ENCODE results near the gene SERINC5.
"Not testable (repeated sequence)": the region's sequence is repeated elsewhere in the genome, so short reads cannot be mapped to it uniquely, and the experiment has no call there.

Gene SERINC5

GRCh38 chr5:80184235-80185023, 71.4 kb downstream of the SERINC5 start:
- H3K4me3 ChIP-seq (ENCODE audit: low read depth, low read length), result no peak overlapping the region
- no peak for DNase-seq (ENCODE audit: low read depth)

GRCh38 chr5:80183728-80184234, 72.1 kb downstream of the SERINC5 start:
- not testable (repeated sequence) for H3K4me3 ChIP-seq (ENCODE audit: low read depth, low read length); DNase-seq (ENCODE audit: low read depth)

GRCh38 chr5:80182809-80183580, 72.9 kb downstream of the SERINC5 start:
- DNase-seq (ENCODE audit: low read depth), result no peak

GRCh38 chr5:80181618-80182211, 74.1 kb downstream of the SERINC5 start:
- no peak for DNase-seq (ENCODE audit: low read depth)
- no peak overlapping the region for H3K4me3 ChIP-seq (ENCODE audit: low read depth, low read length)

More at GRCh38 chr5:80182809-80183580, 72.9 kb downstream of the SERINC5 start:
- H3K4me3 ChIP-seq (ENCODE audit: low read depth, low read length), result no peak overlapping the region

GRCh38 chr5:80177236-80177635, 78.6 kb downstream of the SERINC5 start:
- no peak overlapping the region for H3K4me3 ChIP-seq (ENCODE audit: low read depth, low read length)
- DNase-seq (ENCODE audit: low read depth), result no peak

GRCh38 chr5:80175337-80175736, 80.5 kb downstream of the SERINC5 start:
- H3K4me3 ChIP-seq (ENCODE audit: low read depth, low read length), result no peak overlapping the region
- no peak for DNase-seq (ENCODE audit: low read depth)

GRCh38 chr5:80174790-80175189, 81.1 kb downstream of the SERINC5 start:
- no peak overlapping the region for H3K4me3 ChIP-seq (ENCODE audit: low read depth, low read length)
- no peak for DNase-seq (ENCODE audit: low read depth)

- H3K4me3 ChIP-seq (ENCODE audit: low read depth, low read length), result no peak overlapping the region
- no peak for DNase-seq (ENCODE audit: low read depth)
Measured at GRCh38 chr5:80172067-80172695, 83.7 kb downstream of the SERINC5 start.

GRCh38 chr5:80170117-80170535, 85.7 kb downstream of the SERINC5 start:
- H3K4me3 ChIP-seq (ENCODE audit: low read depth, low read length), result no peak overlapping the region
- no peak for DNase-seq (ENCODE audit: low read depth)

GRCh38 chr5:80168388-80169028, 87.3 kb downstream of the SERINC5 start:
- H3K4me3 ChIP-seq (ENCODE audit: low read depth, low read length), result no peak overlapping the region
- DNase-seq (ENCODE audit: low read depth), result no peak

GRCh38 chr5:80165452-80165851, 90.4 kb downstream of the SERINC5 start:
- no peak overlapping the region for H3K4me3 ChIP-seq (ENCODE audit: low read depth, low read length)
- DNase-seq (ENCODE audit: low read depth), result no peak

GRCh38 chr5:80161165-80161564, 94.7 kb downstream of the SERINC5 start:
- H3K4me3 ChIP-seq (ENCODE audit: low read depth, low read length), result no peak overlapping the region
- DNase-seq (ENCODE audit: low read depth), result no peak

GRCh38 chr5:80160242-80160641, 95.6 kb downstream of the SERINC5 start:
- no peak overlapping the region for H3K4me3 ChIP-seq (ENCODE audit: low read depth, low read length)
- DNase-seq (ENCODE audit: low read depth), result no peak

GRCh38 chr5:80159133-80159815, 96.6 kb downstream of the SERINC5 start:
- H3K4me3 ChIP-seq (ENCODE audit: low read depth, low read length), result no peak overlapping the region
- no peak for DNase-seq (ENCODE audit: low read depth)

GRCh38 chr5:80156156-80156555, 99.7 kb downstream of the SERINC5 start:
- peak; percentile 31 for DNase-seq (ENCODE audit: low read depth)
- H3K4me3 ChIP-seq (ENCODE audit: low read depth, low read length), result no peak overlapping the region

GRCh38 chr5:80154749-80155148, 101.1 kb downstream of the SERINC5 start:
- H3K4me3 ChIP-seq (ENCODE audit: low read depth, low read length), result no peak overlapping the region
- no peak for DNase-seq (ENCODE audit: low read depth)

GRCh38 chr5:80154289-80154688, 101.6 kb downstream of the SERINC5 start:
- not testable (repeated sequence) for DNase-seq (ENCODE audit: low read depth); H3K4me3 ChIP-seq (ENCODE audit: low read depth, low read length)

- no peak overlapping the region for H3K4me3 ChIP-seq (ENCODE audit: low read depth, low read length)
- no peak for DNase-seq (ENCODE audit: low read depth)
Measured at GRCh38 chr5:80153586-80154126, 102.2 kb downstream of the SERINC5 start.

All from skeletal muscle cell (primary cell).